H9 (cell line): ENCODE measurements around the gene PTBP3. TPM values are rescaled to one million over a fixed set of nuclear protein-coding genes. Genes with fewer than 3 reads are reported as not detected.

Experiments
- DNase-seq: peaks from one replicate; pipeline ENCODE4 v3.0.0-alpha.2; 2017
- H2AFZ ChIP-seq: one replicate; pipeline ENCODE4 v1.6.1; 2013; ENCODE audit warnings: mild to moderate bottlenecking, low read length, control low read depth, moderate library complexity
- H2AK5ac ChIP-seq: 2 replicates; pipeline ENCODE4 v1.6.1; 2013; ENCODE audit warnings: low read length, control low read depth, mixed read lengths; ENCODE audit not compliant: insufficient read length
- H2BK120ac ChIP-seq: one replicate; pipeline ENCODE4 v1.6.1; 2013; ENCODE audit warnings: low read depth, mild to moderate bottlenecking, low read length, control low read depth, inconsistent platforms; ENCODE audit not compliant: poor library complexity, severe bottlenecking
- H2BK12ac ChIP-seq: 2 replicates; pipeline ENCODE4 v1.6.1; 2013; ENCODE audit warnings: low read length, control low read depth, mixed read lengths, low read depth; ENCODE audit not compliant: insufficient read length
- H2BK15ac ChIP-seq: 2 replicates; pipeline ENCODE4 v1.6.1; 2013; ENCODE audit warnings: low read depth, low read length, control low read depth
- H2BK20ac ChIP-seq: one replicate; pipeline ENCODE4 v1.6.1; 2013; ENCODE audit warnings: low read depth, mild to moderate bottlenecking, low read length, control low read depth, inconsistent platforms; ENCODE audit not compliant: poor library complexity, severe bottlenecking
- H2BK5ac ChIP-seq: 2 replicates; pipeline ENCODE4 v1.6.1; 2013; ENCODE audit warnings: low read length, control low read depth, mixed read lengths; ENCODE audit not compliant: insufficient read length
- H3K14ac ChIP-seq: 2 replicates; pipeline ENCODE4 v1.6.1; 2013; ENCODE audit warnings: low read length, control low read depth; ENCODE audit not compliant: insufficient read depth
- H3K18ac ChIP-seq: 2 replicates; pipeline ENCODE4 v1.6.1; 2013; ENCODE audit warnings: low read depth, mild to moderate bottlenecking, mixed read lengths, low read length, control low read depth; ENCODE audit not compliant: insufficient read length
- H3K23ac ChIP-seq: 2 replicates; pipeline ENCODE4 v1.6.1; 2013; ENCODE audit warnings: low read length, control low read depth, mixed read lengths, low read depth; ENCODE audit not compliant: insufficient read length
- H3K23me2 ChIP-seq: 2 replicates; pipeline ENCODE4 v1.6.1; 2013; ENCODE audit warnings: low read depth, mild to moderate bottlenecking, mixed read lengths, low read length, control low read depth; ENCODE audit not compliant: insufficient read length, poor library complexity, severe bottlenecking
- H3K27ac ChIP-seq: 2 replicates; pipeline ENCODE4 v1.5.1; 2013; ENCODE audit warnings: low read length, control low read depth, mixed read lengths, low read depth; ENCODE audit not compliant: insufficient read length
- H3K27me3 ChIP-seq: 2 replicates; pipeline ENCODE4 v1.6.1; 2013; ENCODE audit warnings: low read length, control low read depth, inconsistent platforms; ENCODE audit not compliant: insufficient read depth
- H3K4ac ChIP-seq: 2 replicates; pipeline ENCODE4 v1.6.1; 2013; ENCODE audit warnings: low read depth, mild to moderate bottlenecking, control low read depth, inconsistent platforms, low read length, moderate library complexity
- H3K4me1 ChIP-seq: 2 replicates; pipeline ENCODE4 v1.6.1; 2013; ENCODE audit warnings: low read length, control low read depth, inconsistent platforms; ENCODE audit not compliant: insufficient read depth
- H3K4me2 ChIP-seq: 2 replicates; pipeline ENCODE4 v1.6.1; 2013; ENCODE audit warnings: low read length, control low read depth, mixed read lengths; ENCODE audit not compliant: insufficient read length, insufficient read depth
- H3K56ac ChIP-seq: 2 replicates; pipeline ENCODE4 v1.6.1; 2013; ENCODE audit warnings: low read depth, mild to moderate bottlenecking, mixed read lengths, low read length, control low read depth; ENCODE audit not compliant: insufficient read length
- H3K79me1 ChIP-seq: 2 replicates; pipeline ENCODE4 v1.6.1; 2013; ENCODE audit warnings: low read depth, mild to moderate bottlenecking, moderate library complexity, low read length, control low read depth, inconsistent platforms; ENCODE audit not compliant: insufficient read depth, poor library complexity, severe bottlenecking
- H3K79me2 ChIP-seq: 2 replicates; pipeline ENCODE4 v1.6.1; 2013; ENCODE audit warnings: low read length, control low read depth, inconsistent platforms; ENCODE audit not compliant: insufficient read depth
- H3K9ac ChIP-seq: 2 replicates; pipeline ENCODE4 v1.6.1; 2013; ENCODE audit warnings: low read length, control low read depth, mixed read lengths; ENCODE audit not compliant: insufficient read length; ENCODE audit errors: extremely low read depth
- H3K9me3 ChIP-seq: one replicate; pipeline ENCODE4 v1.6.1; 2013; ENCODE audit warnings: low read depth, low read length, inconsistent platforms; ENCODE audit not compliant: control insufficient read depth
- H3T11ph ChIP-seq: one replicate; pipeline ENCODE4 v1.6.1; 2013; ENCODE audit warnings: mild to moderate bottlenecking, low read length, control low read depth, inconsistent platforms
- H4K20me1 ChIP-seq: one replicate; pipeline ENCODE4 v1.6.1; 2013; ENCODE audit not compliant: control insufficient read depth, insufficient read length, insufficient read depth
- H4K5ac ChIP-seq: 2 replicates; pipeline ENCODE4 v1.6.1; 2013; ENCODE audit warnings: low read depth, mild to moderate bottlenecking, mixed read lengths, low read length, control low read depth; ENCODE audit not compliant: insufficient read length
- H4K8ac ChIP-seq: replicated peaks from 2 replicates; pipeline ENCODE4 v1.6.1; 2013; ENCODE audit warnings: low read length, control low read depth, mixed read lengths, low read depth; ENCODE audit not compliant: insufficient read length
- H4K91ac ChIP-seq: 2 replicates; pipeline ENCODE4 v1.6.1; 2013; ENCODE audit warnings: low read depth, mild to moderate bottlenecking, moderate library complexity, mixed read lengths, low read length, control low read depth; ENCODE audit not compliant: insufficient read length
- H3K27ac Mint-ChIP-seq, 3 experiments: 2 replicates in 2 of 3; 3 replicates in 1 of 3; pipeline ENCODE4 v1.8.0; 2020 to 2021; ENCODE audit warnings: mixed read lengths in 3 of 3, mild to moderate bottlenecking in 1 of 3, moderate library complexity in 1 of 3
- H3K27me3 Mint-ChIP-seq: 2 replicates; pipeline ENCODE4 v1.8.0; 2021; ENCODE audit warnings: low read depth, mild to moderate bottlenecking, moderate library complexity, mixed read lengths
- H3K36me3 Mint-ChIP-seq, 3 experiments: 2 replicates in 2 of 3; 3 replicates in 1 of 3; pipeline ENCODE4 v1.8.0; 2020 to 2021; ENCODE audit warnings: low read depth in 3 of 3, mixed read lengths in 3 of 3; ENCODE audit not compliant: insufficient read depth in 1 of 3
- H3K4me1 Mint-ChIP-seq, 2 experiments: 2 replicates each; pipeline ENCODE4 v1.8.0; 2020; ENCODE audit warnings: mixed read lengths in 2 of 2
- H3K4me3 Mint-ChIP-seq, 2 experiments: 2 replicates in 1 of 2; 3 replicates in 1 of 2; pipeline ENCODE4 v1.8.0; 2020 to 2021; ENCODE audit warnings: mild to moderate bottlenecking in 2 of 2, mixed read lengths in 2 of 2, moderate library complexity in 1 of 2
- H3K9me3 Mint-ChIP-seq, 2 experiments: 2 replicates in 1 of 2; 3 replicates in 1 of 2; pipeline ENCODE4 v1.8.0; 2020; ENCODE audit warnings: mild to moderate bottlenecking in 2 of 2, mixed read lengths in 2 of 2, moderate library complexity in 1 of 2
- WGBS: extraction: QIAGEN DNeasy Blood & Tissue Kit; methylation state at CpG from one replicate; pipeline ENCODE4 v1.1.7; 2013; ENCODE audit warnings: missing lambda C conversion rate, low lambda C conversion rate, mixed read lengths; ENCODE audit not compliant: insufficient read length; ENCODE audit errors: extremely low coverage; 5-methylcytosine and 5-hydroxymethylcytosine counted together
- total RNA-seq: library from RNA; stranded (reverse); gene quantifications from 2 replicates; pipeline ENCODE4 v1.2.1, GENCODE V29; 2021
- TF ChIP-seq, protein P1 (sequence below): fragments of 200-600 bp; sonication (generic); conservative IDR thresholded peaks from 3 replicates; pipeline ENCODE4 v1.8.0; 2021; ENCODE audit warnings: antibody characterized with exemption, mild to moderate bottlenecking

PTBP3 gene
- total RNA-seq, 1 experiment from 2014 or later, result 89.5 TPM

DNA sequence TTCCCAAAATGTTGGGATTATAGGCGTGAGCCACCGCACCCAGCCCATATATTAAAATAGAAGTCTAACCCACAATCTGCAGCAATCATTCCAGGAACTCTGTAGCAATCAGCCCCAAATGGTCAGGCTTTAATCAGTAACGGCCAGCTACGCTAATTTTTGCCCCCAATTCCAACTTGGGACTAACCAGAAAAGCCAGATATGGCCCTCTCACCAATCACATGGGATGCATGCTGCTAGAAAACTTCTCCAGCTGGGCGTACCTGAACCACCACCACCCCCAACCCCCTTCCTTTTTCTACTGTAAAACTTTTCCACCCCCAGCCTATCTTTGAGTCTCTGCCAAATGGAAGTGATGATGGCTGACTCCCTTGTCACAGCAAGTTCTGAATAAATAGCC is 162.5 kb downstream of the PTBP3 start:
- H2BK120ac ChIP-seq, result no peak overlapping the region
- peaks cover 10% of the 10 kb centered on the region for H3K23me2 ChIP-seq
- no peaks in the 10 kb centered on the region; a peak in 2 of 7 replicates for H3K36me3 Mint-ChIP-seq
- no peak overlapping the region for H3K4ac ChIP-seq
- H3K4me2 ChIP-seq, result no peak overlapping the region
- WGBS, result no CpG with 5 or more reads among the region's 5 CpGs
- H2BK20ac ChIP-seq, result no peak overlapping the region
- TF ChIP-seq, protein P1, sequence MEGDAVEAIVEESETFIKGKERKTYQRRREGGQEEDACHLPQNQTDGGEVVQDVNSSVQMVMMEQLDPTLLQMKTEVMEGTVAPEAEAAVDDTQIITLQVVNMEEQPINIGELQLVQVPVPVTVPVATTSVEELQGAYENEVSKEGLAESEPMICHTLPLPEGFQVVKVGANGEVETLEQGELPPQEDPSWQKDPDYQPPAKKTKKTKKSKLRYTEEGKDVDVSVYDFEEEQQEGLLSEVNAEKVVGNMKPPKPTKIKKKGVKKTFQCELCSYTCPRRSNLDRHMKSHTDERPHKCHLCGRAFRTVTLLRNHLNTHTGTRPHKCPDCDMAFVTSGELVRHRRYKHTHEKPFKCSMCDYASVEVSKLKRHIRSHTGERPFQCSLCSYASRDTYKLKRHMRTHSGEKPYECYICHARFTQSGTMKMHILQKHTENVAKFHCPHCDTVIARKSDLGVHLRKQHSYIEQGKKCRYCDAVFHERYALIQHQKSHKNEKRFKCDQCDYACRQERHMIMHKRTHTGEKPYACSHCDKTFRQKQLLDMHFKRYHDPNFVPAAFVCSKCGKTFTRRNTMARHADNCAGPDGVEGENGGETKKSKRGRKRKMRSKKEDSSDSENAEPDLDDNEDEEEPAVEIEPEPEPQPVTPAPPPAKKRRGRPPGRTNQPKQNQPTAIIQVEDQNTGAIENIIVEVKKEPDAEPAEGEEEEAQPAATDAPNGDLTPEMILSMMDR, result no peak
- no peak overlapping the region for H4K91ac ChIP-seq
- no peak overlapping the region; a peak in 1 of 7 replicates for H3K27ac Mint-ChIP-seq
- H3K18ac ChIP-seq, result no peak overlapping the region
- DNase-seq, result no peak
- no peak overlapping the region for H3K56ac ChIP-seq
- H3K4me3 Mint-ChIP-seq, result no peak overlapping the region
- no peaks in the 10 kb centered on the region for H3K79me1 ChIP-seq
- H2BK12ac ChIP-seq, result no peak overlapping the region
- H2AFZ ChIP-seq, result no peak overlapping the region
- H2AK5ac ChIP-seq, result no peak overlapping the region
- H4K20me1 ChIP-seq, result no peaks in the 10 kb centered on the region
- no peak overlapping the region for H2BK5ac ChIP-seq
- no peaks in the 10 kb centered on the region; the same call in 1 of the 2 replicates for H3K27me3 ChIP-seq
- peaks cover 42 to 46% of the 10 kb centered on the region in 2 experiments for H3K4me1 Mint-ChIP-seq
- no peak overlapping the region for H3K9ac ChIP-seq
- no peaks in the 10 kb centered on the region for H3K9me3 ChIP-seq
- H3T11ph ChIP-seq, result no peak overlapping the region
- H3K27me3 Mint-ChIP-seq, result peaks cover 24% of the 10 kb centered on the region
- H3K4me1 ChIP-seq, result peaks cover 13% of the 10 kb centered on the region; the same call in 1 of the 2 replicates
- H3K79me2 ChIP-seq, result no peaks in the 10 kb centered on the region
- no peak overlapping the region for H4K8ac ChIP-seq
- H3K27ac ChIP-seq, result no peak overlapping the region
- no peaks in the 10 kb centered on the region for H3K9me3 Mint-ChIP-seq
- no peak overlapping the region for H4K5ac ChIP-seq
- no peak overlapping the region for H2BK15ac ChIP-seq
- no peak overlapping the region for H3K23ac ChIP-seq
- H3K14ac ChIP-seq, result no peak overlapping the region
